HEK293 (cell line): ENCODE measurements around the gene GNPNAT1.

Experiments used
- CTCF ChIP-seq: fragments of 450-650 bp; formaldehyde crosslinking; IDR thresholded peaks from 2 replicates; pipeline ENCODE4 v1.5.1; 2016; ENCODE audit warnings: missing biosample characterization, missing genetic modification characterization
- FEZF1 ChIP-seq: fragments of 450-650 bp; formaldehyde crosslinking; IDR thresholded peaks from 2 replicates; pipeline ENCODE4 v1.5.1; 2016; ENCODE audit warnings: missing biosample characterization, missing genetic modification characterization

DNA sequence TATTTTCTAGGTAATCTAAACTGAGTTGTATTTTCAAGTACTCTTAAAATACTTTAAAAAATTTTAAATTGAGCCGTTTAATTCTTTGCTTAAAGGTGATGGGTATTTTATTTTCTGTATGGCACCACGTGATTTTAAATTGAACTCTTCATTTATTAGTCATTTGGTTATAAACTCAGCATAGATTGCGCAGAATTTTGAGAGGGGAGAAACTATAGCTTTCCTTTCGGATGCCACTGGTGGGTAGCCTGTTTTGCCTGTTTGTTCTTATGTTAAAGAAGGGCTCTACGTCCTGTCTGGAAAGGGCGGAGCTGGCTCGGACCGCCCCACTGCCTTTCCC, 61.9 kb downstream of the GNPNAT1 start:
- TF ChIP-seq CTCF (tag by site-specific recombination) (no peak), FEZF1 (tag by site-specific recombination) (no peak)
